ENCODE results near the gene LRRC8E. TPM values are rescaled to one million over a fixed set of nuclear protein-coding genes. Genes with fewer than 3 reads are reported as not detected.

LRRC8E gene
- total RNA-seq, 2 donors from 2014 or later: not detected

DNA sequence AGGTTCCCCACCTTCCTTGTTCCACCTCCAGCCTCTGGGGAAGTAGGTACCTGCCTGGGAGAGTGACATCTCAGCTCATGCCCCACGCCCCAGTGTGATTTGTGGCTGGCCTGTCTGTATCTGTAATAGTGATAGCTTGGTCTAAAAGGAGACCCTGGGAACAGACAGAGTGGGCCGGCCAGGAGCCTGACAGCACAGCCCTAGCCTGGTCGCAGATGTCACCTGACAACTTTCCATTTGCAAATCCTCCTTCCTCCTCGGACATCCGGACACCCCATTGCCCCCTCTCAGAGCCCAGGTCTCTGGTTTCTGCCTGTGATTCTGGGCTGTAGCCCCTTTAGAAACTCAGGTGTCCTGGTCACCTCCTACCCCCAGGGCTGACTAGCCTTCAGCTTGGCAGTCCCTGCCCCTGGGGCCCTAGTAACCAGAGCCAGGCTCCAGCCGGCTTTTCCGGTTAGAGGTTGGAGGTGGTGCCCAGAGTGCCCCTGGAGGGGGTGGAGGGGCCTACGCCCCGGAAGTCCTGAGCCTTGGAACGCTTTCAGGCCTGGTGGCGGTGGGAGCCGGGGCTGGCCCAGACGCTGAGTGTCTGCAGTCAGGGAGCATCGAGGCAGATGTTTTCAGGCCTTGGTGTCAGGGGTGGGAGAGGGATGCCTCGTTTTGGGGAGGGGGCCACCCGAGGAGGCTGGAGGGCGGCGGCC is 6.5 kb downstream of the LRRC8E start:
- ATAC-seq: no peak

DNA sequence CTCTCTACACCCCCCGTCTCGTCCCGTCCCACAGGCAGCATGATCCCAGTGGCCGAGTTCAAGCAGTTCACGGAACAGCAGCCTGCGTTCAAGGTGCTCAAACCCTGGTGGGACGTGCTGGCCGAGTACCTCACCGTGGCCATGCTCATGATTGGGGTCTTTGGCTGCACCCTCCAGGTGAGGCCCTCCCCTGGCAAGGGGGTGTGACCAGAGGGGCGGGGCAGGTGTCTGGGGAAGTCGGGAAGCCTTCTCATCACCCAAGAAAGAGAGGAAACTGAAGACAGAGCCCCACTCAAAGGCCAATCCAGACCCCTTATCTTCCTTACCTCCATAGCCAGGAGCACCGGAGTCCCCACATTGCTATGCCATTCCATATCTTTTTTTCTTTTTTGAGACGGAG is 7.3 kb downstream of the LRRC8E start:
- DNase-seq (ENCODE audit: low spot score in 2 of 2): no peak

More for the DNA sequence above, 6.5 kb downstream of the LRRC8E start:
- H3K9me3 Mint-ChIP-seq: no peaks in the 10 kb centered on the region
- DNase-seq (ENCODE audit: low spot score in 2 of 2): no peak
- no peaks in the 10 kb centered on the region for H3K36me3 Mint-ChIP-seq
- no peak overlapping the region for H3K27ac Mint-ChIP-seq

DNA sequence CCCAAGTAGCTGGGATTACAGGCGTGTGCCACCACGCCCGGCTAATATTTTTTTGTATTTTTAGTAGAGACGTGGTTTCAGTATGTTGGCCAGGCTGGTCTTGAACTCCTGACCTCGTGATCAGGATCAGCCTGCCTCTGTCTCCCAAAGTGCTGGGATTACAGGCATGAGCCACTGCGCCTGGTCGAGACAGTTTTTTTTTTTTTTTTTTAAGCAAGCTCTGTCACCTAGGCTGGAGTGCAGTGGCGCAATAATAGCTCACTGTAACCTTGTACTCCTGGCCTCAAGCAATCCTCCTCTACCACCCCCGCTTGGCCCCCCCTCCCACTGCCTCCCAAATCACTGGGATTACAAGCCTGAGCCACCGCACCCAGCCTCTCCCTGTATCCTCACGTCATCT is 9.0 kb downstream of the LRRC8E start:
- H3K36me3 Mint-ChIP-seq: no peaks in the 10 kb centered on the region
- no peaks in the 10 kb centered on the region for H3K9me3 Mint-ChIP-seq
- no peak for DNase-seq (ENCODE audit: low spot score in 2 of 2)
- H3K27ac Mint-ChIP-seq: no peak overlapping the region
- no peak for ATAC-seq

More for the DNA sequence above, 7.3 kb downstream of the LRRC8E start:
- no peaks in the 10 kb centered on the region for H3K9me3 Mint-ChIP-seq
- no peak overlapping the region for H3K27ac Mint-ChIP-seq
- no peaks in the 10 kb centered on the region for H3K36me3 Mint-ChIP-seq
- no peak for ATAC-seq

DNA sequence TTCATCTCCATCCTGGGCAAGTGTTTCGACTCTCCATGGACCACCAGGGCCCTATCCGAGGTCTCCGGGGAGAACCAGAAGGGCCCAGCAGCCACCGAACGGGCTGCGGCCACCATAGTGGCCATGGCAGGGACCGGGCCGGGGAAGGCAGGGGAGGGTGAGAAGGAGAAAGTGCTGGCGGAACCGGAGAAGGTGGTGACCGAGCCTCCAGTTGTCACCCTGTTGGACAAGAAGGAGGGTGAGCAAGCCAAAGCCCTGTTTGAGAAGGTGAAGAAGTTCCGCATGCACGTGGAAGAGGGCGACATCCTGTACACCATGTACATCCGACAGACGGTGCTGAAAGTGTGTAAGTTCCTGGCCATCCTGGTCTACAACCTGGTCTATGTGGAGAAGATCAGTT is 10.7 kb downstream of the LRRC8E start:
- DNase-seq (ENCODE audit: low spot score in 2 of 2) (no peak), ATAC-seq (no peak)
- Mint-ChIP-seq H3K27ac (no peak overlapping the region), H3K36me3 (no peaks in the 10 kb centered on the region), H3K9me3 (no peaks in the 10 kb centered on the region)

DNA sequence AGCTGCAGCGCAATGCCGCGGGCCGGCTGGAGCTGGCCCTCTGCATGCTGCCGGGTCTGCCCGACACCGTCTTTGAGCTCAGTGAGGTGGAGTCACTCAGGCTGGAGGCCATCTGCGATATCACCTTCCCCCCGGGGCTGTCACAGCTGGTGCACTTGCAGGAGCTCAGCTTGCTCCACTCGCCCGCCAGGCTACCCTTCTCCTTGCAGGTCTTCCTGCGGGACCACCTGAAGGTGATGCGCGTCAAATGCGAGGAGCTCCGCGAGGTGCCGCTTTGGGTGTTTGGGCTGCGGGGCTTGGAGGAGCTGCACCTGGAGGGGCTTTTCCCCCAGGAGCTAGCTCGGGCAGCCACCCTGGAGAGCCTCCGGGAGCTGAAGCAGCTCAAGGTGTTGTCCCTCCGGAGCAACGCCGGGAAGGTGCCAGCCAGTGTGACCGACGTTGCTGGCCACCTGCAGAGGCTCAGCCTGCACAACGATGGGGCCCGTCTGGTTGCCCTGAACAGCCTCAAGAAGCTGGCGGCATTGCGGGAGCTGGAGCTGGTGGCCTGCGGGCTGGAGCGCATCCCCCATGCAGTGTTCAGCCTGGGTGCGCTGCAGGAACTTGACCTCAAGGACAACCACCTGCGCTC is 11.6 kb downstream of the LRRC8E start:
- no peak for ATAC-seq
- H3K27ac Mint-ChIP-seq: no peak overlapping the region
- H3K36me3 Mint-ChIP-seq: peaks cover 5% of the 10 kb centered on the region in 2 donors
- no peaks in the 10 kb centered on the region for H3K9me3 Mint-ChIP-seq
- no peak for DNase-seq (ENCODE audit: low spot score in 2 of 2)

DNA sequence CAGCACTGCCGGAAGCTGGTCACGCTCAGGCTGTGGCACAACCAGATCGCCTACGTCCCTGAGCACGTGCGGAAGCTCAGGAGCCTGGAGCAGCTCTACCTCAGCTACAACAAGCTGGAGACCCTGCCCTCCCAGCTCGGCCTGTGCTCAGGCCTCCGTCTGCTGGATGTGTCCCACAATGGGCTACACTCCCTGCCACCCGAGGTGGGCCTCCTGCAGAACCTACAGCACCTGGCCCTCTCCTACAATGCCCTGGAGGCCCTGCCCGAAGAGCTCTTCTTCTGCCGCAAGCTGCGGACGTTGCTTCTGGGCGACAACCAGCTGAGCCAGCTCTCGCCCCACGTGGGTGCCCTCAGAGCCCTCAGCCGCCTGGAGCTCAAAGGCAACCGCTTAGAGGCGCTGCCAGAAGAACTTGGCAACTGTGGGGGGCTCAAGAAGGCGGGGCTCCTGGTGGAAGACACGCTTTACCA is 12.1 kb downstream of the LRRC8E start:
- Mint-ChIP-seq H3K27ac (no peak overlapping the region), H3K36me3 (peaks cover 10% of the 10 kb centered on the region in 2 donors), H3K9me3 (no peaks in the 10 kb centered on the region)
- ATAC-seq: no peak
- no peak for DNase-seq (ENCODE audit: low spot score in 2 of 2)

DNA sequence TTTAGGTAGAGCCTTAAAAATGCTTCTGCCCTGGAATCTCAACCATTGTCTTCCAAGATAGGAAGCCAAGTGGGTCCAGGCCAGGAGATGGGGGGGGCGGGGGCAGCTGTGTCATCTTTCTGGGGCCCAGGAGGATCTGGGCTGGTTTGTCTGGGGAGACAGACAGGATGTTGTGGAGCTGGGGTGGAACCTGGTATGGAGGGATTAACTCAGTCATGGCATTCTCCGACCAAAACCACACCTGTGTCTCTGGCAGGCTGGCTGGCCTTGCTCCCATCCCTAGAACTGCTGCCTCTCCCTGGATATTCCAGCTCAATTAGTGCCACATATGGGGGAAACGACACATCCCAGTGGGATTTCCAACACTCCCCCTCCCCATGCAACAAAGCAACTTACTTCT is 12.6 kb downstream of the LRRC8E start:
- ATAC-seq: no peak
- H3K27ac Mint-ChIP-seq: no peak overlapping the region
- no peak for DNase-seq (ENCODE audit: low spot score in 2 of 2)
- H3K36me3 Mint-ChIP-seq: peaks cover 10% of the 10 kb centered on the region in 2 donors
- H3K9me3 Mint-ChIP-seq: no peaks in the 10 kb centered on the region

DNA sequence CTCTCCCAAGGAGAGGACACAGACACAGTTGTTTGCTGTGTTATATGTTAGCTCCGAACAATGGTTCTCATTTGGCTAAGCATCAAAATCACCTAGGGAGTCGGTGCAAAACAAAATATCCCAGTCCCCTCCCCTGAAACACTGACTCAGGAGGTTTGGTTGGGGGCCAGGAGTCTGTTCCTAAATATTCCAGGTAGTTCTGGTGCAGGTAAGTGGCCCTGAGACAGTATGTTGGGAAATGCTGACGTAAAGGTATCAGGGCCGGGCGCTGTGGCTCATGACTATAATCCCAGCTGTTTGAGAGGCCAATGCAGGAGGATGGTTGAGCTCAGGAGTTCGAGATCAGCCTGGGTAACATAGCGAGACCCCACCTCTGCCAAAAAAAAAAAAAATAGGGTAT is 13.0 kb downstream of the LRRC8E start:
- Mint-ChIP-seq H3K36me3 (peaks cover 10% of the 10 kb centered on the region in 2 donors), H3K27ac (no peak overlapping the region), H3K9me3 (no peaks in the 10 kb centered on the region)
- DNase-seq (ENCODE audit: low spot score in 2 of 2): no peak
- no peak for ATAC-seq

DNA sequence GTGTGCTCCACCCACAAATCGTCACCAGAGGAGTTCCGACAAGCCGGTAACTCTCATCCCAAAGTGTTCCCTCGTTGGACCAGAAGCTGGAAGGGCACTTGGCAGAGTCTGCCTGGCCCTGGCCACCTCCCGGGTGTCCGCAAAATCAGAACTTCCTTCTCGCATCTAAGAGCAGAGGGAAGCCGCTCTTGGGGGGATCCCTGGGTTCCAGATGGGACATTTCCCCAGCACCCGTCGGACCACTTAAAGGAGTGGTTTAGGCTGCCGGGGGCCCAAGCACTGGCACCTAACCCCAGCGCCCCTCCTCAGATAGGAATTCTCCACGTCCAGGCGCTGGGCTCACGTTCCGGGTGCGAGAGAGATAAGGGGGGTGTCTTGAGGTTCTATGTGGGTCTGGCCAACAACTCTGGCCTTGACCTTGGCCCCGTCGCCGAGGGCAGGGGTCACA is 14.5 kb downstream of the LRRC8E start:
- peak overlapping the region; percentile 96 to 97 for H3K27ac Mint-ChIP-seq
- no peaks in the 10 kb centered on the region for H3K9me3 Mint-ChIP-seq
- peaks cover 10% of the 10 kb centered on the region in 2 donors for H3K36me3 Mint-ChIP-seq
- DNase-seq (ENCODE audit: low spot score in 2 of 2) (no peak), ATAC-seq (no peak)

DNA sequence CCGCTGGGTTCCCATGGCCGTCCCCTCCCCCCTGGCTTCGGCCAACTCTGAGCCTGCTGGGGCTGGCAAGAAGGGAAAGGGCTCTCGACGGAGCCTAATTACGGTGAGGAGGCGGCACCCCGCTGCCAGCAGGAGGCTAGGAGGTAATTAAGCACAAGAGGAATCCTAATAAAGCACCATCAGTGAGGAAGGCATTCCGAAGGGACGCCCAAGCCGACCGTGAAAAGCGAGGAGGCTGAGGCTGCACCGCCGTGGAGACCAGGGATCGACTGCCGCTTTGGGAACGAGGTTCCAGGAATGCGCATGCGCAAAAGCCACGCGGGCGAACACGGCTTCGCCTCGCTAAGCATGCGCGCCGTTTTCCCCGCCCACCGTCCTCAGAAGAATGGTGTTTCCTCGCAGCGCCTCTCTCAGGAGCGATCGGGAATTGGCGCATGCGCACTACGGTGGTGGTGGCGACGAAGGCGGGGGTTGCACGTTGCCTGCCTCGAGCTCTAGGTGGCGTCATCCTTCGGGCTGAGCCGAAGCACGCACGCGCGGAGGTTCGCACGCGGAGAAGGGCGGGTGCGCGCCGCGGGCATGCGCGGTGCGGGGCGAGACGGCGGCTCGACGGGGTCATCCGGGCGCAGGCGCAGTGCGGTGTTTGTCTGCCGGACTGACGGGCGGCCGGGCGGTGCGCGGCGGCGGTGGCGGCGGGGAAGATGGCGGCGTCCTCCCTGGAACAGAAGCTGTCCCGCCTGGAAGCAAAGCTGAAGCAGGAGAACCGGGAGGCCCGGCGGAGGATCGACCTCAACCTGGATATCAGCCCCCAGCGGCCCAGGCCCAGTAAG is 15.1 kb downstream of the LRRC8E start, which contains the start of gene MAP2K7:
TSS of gene MAP2K7 (plus strand) at position 634 of the 830 bp plus-strand sequence. CDS start at position 702, 68 bp downstream.
- peak; percentile 100 for DNase-seq (ENCODE audit: low spot score in 2 of 2)

DNA sequence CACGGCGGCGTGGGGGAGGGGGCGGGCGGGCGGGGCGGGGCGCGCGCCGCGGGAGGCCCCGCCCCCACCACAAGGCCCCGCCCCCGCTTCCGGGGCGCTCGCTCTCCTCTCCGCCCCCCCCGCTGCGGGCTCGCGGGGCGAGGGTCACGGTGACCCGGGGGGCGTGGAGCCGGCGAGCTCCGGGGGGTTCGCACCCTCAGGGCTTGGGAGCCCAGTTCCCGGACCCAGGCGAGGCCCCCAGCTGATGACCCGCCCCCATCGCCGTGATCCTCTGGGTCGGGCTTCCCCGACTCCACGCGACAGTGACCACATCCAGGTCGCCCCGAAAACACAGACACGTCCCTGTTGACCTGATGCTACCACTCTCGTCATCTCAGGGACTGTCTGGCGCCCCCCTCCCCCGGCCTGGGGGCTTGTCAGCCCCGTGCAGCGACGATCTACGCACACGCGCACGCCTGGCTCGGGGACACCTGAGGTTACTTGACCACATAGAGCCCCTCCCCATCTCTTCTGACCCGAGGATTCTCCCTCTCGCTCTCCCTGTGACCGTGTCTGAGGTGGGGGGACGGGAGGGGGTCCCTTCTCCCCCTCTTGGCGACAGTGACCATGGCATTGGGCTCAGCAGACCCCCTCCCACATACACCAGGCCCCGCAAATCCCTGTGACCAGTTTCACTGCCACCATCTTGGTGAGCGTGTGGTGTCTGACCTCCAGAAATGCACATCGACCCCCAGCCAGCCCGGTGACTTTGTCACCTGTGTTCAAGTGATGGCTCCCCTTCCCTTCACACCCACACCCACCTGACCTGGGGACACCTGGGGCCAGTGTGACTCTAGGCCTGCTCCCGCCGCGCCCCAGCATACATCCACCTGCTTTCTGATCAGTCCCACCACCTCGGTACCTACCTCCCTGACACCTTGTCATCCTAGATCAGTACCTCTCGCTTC is 16.0 kb downstream of the LRRC8E start:
- ATAC-seq: peak; percentile 62
- peaks cover 10% of the 10 kb centered on the region in 2 donors for H3K36me3 Mint-ChIP-seq
- H3K9me3 Mint-ChIP-seq: no peaks in the 10 kb centered on the region

More for the DNA sequence above, 15.1 kb downstream of the LRRC8E start, which contains the start of gene MAP2K7:
- no peaks in the 10 kb centered on the region for H3K9me3 Mint-ChIP-seq
- H3K27ac Mint-ChIP-seq: peak within 1 kb of the TSS; percentile 96 to 97
- ATAC-seq: peak; percentile 80 to 86
- peaks cover 10% of the 10 kb centered on the region in 2 donors for H3K36me3 Mint-ChIP-seq

DNA sequence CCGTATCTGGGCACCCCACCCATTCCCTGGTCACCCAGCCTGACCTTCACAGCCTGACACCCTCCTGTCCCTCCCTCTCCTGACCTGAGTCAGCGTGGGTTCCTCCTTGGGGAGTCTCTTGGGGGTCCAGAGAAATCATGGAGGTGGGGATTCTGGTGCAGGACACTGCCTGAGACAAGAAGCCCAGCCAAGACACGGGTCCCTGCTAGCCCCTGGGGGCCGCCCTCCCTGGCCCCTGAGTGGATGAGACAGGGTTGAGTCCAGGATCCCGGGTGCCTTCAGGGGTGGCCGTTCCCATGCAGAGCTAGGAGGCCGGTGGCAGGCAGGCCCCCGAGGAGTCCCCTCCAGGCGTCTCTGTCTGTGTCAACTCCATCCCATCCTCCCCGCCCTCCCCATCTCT is 17.0 kb downstream of the LRRC8E start:
- DNase-seq (ENCODE audit: low spot score in 2 of 2) (peak in 1 of 2 donors; percentile 60), ATAC-seq (no peak)
- Mint-ChIP-seq H3K27ac (peak overlapping the region; percentile 95 to 96), H3K36me3 (peaks cover 10% of the 10 kb centered on the region in 2 donors), H3K9me3 (no peaks in the 10 kb centered on the region)

More for the DNA sequence above, 16.0 kb downstream of the LRRC8E start:
- peak in 1 of 2 donors; percentile 66 for DNase-seq (ENCODE audit: low spot score in 2 of 2)
- H3K27ac Mint-ChIP-seq: peak overlapping the region; percentile 95 to 96

DNA sequence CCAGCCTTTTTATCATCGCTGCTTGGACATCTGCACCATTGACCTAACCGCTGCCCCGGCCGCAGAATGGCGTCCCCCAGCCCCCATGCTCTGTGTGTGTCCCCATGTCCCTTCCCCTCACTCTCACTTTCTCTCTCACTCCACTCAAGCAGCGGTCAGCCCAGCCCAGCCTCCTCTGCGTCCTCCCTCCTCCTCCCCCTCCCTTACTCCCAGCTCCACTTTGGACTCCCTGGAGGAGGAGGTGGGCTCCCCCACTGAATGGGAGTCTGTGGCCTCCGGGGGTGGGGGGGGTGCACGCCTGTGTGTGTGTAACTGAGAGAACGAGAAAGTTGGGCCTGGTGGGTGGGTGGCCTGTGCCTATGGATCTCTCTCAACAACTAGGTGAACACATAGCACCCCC is 17.5 kb downstream of the LRRC8E start:
- H3K36me3 Mint-ChIP-seq: peaks cover 10% of the 10 kb centered on the region in 2 donors
- no peaks in the 10 kb centered on the region for H3K9me3 Mint-ChIP-seq
- peak overlapping the region; percentile 50 to 96 for H3K27ac Mint-ChIP-seq
- ATAC-seq: no peak
- DNase-seq (ENCODE audit: low spot score in 2 of 2): no peak

DNA sequence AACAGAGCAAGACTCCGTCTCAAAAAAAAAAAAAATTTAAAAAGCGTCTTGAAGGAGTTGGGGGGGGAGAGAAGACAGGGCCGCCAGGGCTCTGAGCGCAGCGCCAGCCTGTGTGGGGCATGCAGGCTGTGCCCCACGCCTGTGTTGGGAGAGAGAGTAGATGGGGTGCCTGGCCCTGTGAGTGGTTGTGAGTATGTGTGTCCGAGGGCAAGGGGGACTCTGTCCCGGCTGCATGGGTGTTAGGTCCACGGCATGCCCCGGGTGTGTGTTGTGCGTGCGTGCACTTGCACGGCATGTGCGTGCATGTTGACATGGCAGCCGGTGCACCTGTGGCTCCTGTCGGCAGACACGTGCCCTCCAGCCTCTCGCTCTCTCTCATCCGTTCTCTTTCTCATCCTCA is 18.8 kb downstream of the LRRC8E start:
- no peaks in the 10 kb centered on the region for H3K9me3 Mint-ChIP-seq

DNA sequence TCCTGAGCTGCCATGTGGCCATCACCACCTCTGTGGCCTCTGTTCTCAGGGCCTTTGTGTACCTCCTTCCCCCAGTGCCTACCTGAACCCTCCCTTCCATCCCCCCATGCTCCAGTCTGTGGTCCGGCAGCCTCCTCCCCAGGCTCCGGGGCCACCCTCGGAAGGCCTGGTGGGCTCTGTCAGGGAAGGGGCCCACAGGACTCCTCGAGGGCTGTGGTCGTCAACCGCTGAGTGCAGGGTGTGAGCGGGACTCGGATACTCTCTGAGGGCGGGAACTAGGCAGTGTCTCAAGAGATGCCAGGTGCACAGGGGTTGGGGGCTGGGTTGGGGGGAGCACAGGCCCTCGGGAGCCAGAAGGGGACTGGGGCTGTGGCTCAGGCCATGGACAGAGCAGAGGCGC is 19.2 kb downstream of the LRRC8E start:
- Mint-ChIP-seq H3K27ac (no peak overlapping the region), H3K36me3 (peaks cover 10% of the 10 kb centered on the region in 2 donors), H3K9me3 (no peaks in the 10 kb centered on the region)
- no peak for ATAC-seq
- no peak for DNase-seq (ENCODE audit: low spot score in 2 of 2)

More for the DNA sequence above, 18.8 kb downstream of the LRRC8E start:
- ATAC-seq (no peak), DNase-seq (ENCODE audit: low spot score in 2 of 2) (no peak)
- Mint-ChIP-seq H3K36me3 (peaks cover 10% of the 10 kb centered on the region in 2 donors), H3K27ac (peak overlapping the region in 1 of 2 donors; percentile 60)
